Measurements from ENCODE around the gene LRRC4B.

Gene LRRC4B

DNA sequence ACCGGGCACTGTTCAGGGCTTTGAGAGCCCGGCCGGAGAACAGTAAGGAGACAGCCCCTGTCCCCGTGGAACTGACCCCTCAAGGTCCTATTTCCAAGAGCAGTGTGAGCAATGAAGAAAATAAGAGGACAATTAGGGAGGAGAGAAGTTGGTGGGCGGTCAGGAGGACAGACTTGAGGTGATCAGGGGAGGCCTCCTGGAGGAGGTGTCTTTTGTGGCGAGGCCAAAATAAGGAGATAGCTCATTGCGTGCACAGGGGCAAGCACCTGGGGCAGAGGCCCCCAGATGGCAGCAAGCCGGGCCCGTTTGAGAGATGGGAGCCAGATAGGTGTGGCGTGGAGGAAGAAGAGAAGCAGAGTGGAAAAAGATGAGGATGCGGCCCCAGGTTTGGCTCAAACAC, 2.8 kb upstream of the LRRC4B start:
- no peak for DNase-seq (ENCODE audit: low read depth)

DNA sequence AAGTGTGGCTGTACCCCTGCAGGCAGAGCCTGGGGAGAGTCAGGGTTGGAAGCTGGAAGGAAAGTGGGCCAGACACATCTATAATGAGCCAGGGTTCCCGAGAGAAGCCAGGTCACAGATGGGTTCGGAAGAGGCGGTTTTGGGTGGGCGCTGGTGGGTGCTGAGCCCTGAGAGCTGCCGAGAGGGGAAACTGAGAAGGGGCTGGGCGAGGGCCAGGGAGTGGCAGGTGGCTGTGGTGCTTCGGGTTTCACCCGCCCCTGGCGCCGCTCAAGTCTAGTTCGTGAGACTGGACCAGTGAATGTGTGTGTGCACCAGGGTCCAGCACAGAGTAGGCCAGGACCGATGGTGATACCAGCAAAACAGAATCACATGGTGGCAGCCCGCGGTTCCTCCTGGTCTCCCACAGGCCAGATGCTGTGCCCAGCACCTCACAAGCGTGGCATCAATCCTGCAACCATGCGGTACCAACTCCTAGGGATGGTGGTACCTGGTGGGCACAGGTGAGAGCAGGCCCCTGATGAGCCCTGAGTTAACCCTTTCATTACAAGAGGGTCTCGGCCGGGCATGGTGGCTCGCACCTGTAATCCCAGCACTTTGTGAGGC, 1.8 kb upstream of the LRRC4B start:
- DNase-seq (ENCODE audit: low read depth): no peak

- no peak for DNase-seq (ENCODE audit: low read depth)
Measured at GRCh38 chr19:50568728-50569698, 778 bp upstream of the LRRC4B start.

DNA sequence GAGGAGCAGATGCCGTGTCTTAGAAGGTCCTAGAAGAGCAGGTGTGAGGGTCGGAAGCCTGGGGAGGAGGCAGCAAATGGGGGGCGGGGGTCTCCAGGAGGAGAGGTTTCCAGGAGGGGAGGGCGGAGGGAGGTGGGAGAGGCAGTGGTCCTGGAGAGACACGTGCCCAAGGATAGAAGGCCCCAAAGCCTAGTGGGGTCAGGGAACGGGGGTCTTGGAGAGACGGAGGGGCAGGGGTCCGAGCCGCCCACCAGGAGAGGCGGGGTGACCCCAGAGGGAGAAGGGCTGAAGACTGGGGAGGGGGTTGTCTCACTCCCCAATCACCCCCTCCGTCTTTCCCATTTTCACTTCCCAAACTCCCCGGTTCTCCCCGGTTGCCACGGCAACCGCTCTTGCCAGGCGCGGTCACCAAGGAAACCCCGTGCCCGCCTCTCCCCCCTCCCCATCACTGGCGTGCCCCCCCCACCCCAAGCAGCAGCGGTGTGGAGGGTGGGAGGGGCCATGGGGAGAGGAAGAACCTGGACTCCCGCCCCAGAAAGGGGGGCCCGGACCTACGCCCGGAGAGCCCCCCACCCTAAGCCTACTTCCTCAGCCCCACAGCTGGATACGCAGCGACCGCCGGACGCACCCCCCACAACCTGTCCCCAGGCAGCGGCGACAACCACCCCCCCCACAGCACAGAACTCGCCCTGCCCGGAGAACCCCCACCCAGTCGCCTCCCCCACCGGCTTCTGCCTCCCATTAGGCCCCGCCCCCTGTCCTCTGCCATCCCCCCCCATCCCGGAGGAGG, 988 bp downstream of the LRRC4B start:
- DNase-seq (ENCODE audit: low read depth): no peak

DNA sequence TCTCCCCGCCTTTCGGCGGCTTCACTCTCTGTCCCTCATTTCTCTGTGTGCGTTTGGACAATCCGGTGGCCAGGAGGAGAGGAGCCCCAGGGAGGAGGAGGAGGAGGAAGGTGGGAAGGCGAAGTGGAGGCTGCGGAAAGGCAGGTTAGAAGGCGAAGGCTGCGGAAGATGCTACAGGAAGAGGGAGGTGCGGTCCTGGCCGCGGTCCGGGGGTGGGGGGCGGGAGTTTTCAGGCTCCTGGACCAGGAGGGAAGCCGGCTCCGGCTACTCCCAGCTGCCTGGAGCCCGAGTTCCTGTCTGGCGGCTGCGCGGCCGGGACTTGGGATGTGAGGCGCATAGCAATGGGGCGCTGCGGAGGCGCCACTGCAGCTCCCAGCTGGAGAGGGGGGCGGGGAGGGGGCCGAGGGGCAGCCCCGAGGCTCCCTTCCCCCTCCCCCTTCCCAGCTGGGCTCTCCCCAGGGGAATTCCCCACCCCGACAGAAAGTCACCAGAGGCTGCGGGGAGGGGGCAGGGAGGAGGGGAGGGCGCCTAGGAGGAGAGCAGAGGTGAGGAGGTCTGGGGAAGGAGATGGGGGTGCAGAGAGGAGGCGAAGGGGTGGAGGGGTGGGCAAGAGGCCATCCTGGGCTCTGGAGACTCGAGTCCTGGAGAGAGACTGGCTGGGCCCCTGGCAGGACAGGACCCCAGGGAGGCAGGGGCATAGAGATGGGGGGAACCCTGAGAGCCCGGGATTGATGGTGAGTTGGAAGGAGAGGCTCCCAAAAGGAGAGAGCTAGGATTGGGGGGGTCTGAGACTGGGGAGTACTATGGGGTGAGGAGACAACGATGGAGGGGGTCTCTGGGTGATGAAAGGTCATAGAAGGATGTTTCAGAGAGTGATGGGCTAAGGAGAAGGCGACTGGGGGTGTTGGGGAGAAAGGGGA, 2.0 kb downstream of the LRRC4B start:
- no peak for DNase-seq (ENCODE audit: low read depth)

DNA sequence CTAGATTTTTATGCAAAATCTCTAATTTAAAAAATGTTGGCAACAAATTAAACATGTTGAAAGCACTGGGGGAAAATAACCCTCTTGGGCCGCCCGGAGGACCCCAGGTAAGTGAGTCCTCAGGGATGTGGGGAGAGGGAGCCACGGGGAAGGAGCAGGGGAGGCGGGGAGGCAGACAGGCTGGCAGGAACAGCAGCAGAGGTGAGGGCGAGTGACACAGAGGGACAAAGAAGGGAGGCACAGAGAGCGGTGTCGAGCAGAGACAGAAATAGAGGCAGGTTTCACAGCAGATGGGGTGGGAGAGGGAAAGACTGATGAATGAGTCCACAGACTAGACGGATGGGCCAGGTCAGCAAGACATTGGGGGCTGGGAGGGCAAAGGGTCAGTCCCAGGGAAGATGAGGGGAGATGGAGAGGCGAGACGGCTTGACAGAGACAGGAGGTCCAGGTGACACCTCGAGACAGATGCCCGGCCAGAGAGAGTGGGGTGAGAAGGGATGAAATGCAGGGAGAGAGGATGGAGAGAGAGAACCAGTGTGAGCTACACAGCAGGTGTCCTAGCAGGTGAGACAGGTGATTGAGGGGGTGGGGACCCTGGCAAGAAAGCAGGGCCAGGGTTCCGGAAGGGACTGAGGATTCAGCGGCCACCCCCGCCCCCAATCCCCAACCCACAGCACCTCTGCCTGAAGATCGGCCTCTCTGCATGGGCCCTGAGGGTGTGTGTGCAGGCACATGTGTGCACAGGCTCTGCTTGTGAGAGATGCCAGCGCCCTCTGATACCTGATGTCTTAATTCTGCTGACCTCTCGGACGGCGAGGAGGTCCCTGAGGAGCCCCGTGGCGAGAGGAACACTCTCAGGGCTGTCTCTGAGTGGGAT, 3.8 kb downstream of the LRRC4B start:
- DNase-seq (ENCODE audit: low read depth): no peak

- DNase-seq (ENCODE audit: low read depth): no peak
Measured at GRCh38 chr19:50563597-50563996, 4.6 kb downstream of the LRRC4B start.

DNA sequence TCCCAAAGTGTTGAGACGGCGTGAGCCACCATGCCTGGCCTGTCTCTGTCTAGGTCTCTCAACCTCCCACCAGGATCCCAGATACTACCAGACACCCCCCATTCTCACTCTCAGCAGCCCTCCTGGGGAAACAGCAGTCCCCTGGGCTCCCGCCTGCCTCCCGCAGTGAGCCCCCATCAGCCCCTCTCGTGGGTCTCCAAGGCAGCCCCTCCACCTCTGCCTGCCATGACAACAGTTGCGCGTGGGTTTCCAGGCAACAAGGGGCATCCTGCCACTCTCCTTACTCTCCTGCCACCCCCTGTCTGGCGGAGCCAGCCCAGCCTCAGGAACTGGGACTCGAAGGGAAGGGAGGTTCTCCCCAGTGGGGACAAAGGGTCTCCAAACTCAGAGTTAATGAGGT, 5.2 kb downstream of the LRRC4B start:
- no peak for DNase-seq (ENCODE audit: low read depth)

GRCh38 chr19:50562329-50562728, 5.9 kb downstream of the LRRC4B start:
- no peak for DNase-seq (ENCODE audit: low read depth)

- DNase-seq (ENCODE audit: low read depth): no peak
Measured at GRCh38 chr19:50559636-50560035, 8.6 kb downstream of the LRRC4B start.

DNA sequence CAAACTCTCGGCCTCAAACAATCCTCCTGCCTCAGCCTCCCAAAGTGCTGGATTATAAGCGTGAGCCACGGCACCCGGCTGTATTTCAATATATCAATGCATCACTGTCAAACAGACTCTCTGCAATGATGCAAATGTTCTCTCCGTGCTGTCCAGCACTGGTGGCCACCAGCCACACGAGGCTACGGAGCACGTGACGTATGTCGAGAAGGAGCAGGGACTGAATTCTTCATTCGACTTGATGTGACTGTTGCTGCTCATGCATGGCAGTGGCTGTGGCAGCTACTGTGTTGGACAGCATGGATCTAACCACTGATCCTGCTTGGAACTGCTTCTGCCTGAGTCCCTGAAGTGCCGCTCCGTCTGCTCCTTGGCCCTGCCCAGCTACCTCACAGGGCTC, 9.8 kb downstream of the LRRC4B start:
- DNase-seq (ENCODE audit: low read depth): no peak

- no peak for DNase-seq (ENCODE audit: low read depth)
Measured at GRCh38 chr19:50558039-50558438, 10.2 kb downstream of the LRRC4B start.

DNA sequence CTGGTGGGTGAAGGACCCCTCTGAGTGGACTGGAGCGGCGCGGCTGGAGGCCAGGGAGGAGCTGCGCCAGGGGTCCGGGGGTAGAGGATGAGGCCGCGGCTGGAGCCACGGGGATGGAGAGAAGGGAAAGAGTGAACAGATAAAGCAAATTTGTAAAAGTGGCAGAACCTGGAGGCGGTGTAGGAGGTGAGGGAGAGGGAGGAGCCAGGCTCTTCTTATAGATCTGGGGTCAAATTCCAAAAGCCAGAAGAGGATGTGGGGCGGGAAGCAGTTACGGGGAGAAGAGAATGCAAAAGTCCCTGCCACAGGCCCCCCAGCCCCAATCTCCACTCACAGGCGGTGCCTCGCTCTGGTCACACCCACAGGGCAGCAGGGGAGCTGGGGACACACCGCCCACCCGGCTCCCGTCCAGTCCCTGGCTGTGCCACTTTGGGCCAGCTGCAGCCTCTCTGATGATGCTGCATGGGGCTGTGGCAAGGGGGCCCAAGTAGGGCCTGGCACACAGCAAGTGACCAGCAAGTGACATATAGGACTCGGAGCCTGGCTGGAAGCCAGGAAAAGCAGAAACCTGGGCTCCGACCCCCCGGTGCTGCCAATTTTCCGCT, 11.1 kb downstream of the LRRC4B start:
- DNase-seq (ENCODE audit: low read depth): no peak

DNA sequence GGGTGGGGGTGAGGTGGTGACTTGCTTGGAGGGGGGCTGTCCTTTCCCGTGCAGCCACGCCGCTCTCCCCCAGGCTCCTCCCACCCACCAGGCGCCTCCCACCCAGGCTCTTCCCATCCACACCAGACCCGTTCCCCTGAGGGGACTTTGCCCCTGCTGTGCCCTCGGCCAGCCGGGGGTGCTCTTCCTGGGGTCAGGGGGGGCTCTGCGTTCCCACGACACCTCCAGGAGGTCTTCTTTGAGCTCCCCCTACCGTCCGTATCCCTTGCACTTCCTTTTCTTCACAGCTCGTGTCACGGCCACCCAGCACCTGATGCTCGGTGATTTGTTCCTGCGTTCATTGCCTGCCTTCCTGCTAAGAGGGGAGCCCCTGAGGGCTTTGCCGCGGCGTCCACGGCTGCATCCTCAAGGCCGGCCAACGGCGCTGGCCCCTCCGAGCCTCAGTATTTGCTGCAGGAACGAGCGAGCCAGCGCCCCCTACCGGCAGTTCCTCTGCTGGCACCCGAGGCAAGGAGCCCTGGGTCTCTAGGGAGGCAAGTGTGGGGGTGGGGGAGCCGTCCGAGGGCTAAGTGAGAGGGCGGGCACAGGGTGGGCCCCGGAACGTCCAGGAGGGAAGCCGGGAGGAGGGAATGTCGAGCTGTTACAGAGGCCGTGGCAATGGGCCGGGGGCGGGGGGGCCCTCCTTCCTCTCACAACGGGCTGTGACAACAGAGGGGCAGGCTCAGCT, 11.8 kb downstream of the LRRC4B start:
- no peak for DNase-seq (ENCODE audit: low read depth)

DNA sequence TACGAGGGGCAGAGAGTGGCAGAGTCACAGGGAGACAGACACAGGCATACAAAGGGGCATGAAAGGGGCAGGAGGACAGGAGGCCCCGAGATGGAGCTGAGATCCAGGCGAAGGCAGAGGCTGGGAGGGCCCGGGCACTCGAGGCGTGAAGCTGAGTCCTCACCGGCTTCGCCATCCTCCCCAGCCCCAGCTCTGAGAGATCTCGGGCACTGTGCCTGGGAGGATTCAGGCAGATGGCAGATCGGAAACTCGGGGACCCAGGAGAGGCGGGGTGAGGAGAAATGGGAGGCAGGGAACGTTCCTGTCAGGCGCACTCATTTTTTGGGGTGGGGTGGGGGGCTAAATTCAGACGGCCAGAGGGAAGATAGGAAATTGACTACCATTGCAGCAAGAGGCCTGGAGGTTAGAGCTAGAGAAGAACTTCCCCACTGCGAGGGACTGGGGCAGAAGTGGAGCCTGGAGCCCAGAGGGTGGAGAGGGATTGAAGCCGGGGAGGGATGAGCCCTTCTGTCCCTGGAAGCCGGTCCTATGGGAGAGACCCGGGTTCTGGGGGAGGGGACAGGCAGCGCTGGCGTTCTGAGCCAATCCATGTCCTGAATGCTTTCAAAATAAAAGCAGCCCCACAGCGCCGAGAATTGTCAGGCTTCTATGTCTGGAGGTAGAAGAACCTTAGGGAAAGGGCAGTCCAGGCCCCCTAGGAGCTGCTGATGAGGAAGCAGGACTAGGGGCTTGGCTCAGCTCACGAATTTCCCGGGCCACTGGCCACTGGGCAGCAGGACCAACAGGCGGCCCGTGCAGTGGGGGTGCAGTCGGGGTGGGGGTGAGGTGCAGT, 12.6 kb downstream of the LRRC4B start:
- no peak for DNase-seq (ENCODE audit: low read depth)

DNA sequence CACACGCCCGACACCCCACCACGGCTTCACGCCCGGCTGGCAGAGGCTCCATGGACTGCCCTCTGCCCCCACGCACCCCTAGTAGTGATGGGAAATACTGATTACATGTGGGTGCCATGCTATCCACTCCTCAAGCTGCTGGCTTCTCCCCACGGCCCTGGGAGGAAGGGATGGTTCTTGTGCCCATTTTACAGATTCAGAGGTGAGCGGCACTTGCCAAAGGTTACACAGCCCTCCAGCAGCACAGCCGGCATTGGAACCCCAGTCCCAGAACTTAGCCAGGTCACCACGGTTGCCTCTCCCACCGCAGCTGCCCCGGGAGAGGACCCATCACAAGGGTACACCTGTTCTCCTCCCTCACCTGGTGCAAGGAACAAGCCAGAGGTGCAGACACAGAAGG, 13.2 kb downstream of the LRRC4B start:
- no peak for DNase-seq (ENCODE audit: low read depth)

DNA sequence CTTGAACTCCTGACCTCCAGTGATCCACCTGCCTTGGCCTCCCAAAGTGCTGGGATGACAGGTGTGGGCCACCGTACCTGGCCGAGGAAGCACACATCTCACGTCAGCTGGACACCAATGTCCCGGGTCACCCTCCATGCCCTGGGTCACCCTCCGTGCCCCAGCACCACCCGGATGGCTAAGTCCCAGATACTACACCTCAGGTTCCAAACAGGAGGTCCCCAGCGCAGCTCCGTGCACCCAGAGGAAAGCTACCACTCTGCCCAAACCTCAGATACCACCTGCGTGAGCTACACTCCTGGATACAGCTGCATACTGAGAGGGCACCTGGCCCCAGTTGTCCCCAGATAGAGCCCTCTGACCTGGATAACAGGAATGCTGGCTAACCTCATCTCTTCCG, 14.0 kb downstream of the LRRC4B start:
- no peak for DNase-seq (ENCODE audit: low read depth)

- DNase-seq (ENCODE audit: low read depth): no peak
Measured at GRCh38 chr19:50553134-50553703, 15.0 kb downstream of the LRRC4B start.

Data from non-pigmented ciliary epithelial cell (primary cell).